ENCODE data around the gene TDRD3. TPM values are rescaled to one million over a fixed set of nuclear protein-coding genes. Genes with fewer than 3 reads are reported as not detected.

TDRD3 gene
- total RNA-seq, 2 donors from 2014 or later: 21.0 to 25.9 TPM

- DNase-seq: no peak
- Histone ChIP-seq H3K27ac (no peak overlapping the region), H3K36me3 (no peaks in the 10 kb centered on the region), H3K27me3 (no peaks in the 10 kb centered on the region), H3K9ac (ENCODE audit: low read depth in 2 of 2, low read length in 2 of 2) (no peak overlapping the region), H3K4me1 (no peaks in the 10 kb centered on the region), H3K9me3 (no peaks in the 10 kb centered on the region), H3K4me3 (no peak overlapping the region)
- no peak for TF ChIP-seq CTCF (IDR thresholded peaks at IDR 0.05)
- intact Hi-C loops (cut with DNase I): no loop called here
Observed at GRCh38 chr13:60352644-60353043, 44.4 kb upstream of the TDRD3 start.

- DNase-seq: no peak
- intact Hi-C loops (cut with DNase I): no loop called here
- Histone ChIP-seq H3K36me3 (no peaks in the 10 kb centered on the region), H3K27ac (no peak overlapping the region), H3K4me1 (no peaks in the 10 kb centered on the region), H3K9ac (ENCODE audit: low read depth in 2 of 2, low read length in 2 of 2) (no peak overlapping the region), H3K27me3 (no peaks in the 10 kb centered on the region), H3K9me3 (no peaks in the 10 kb centered on the region), H3K4me3 (no peak overlapping the region)
- TF ChIP-seq CTCF (IDR thresholded peaks at IDR 0.05): no peak
Observed at GRCh38 chr13:60355056-60355455, 42.0 kb upstream of the TDRD3 start.

GRCh38 chr13:60356970-60357369 is 40.0 kb upstream of the TDRD3 start:
- DNase-seq: no peak
- Histone ChIP-seq H3K27ac (no peak overlapping the region), H3K4me1 (no peaks in the 10 kb centered on the region), H3K4me3 (no peak overlapping the region), H3K36me3 (no peaks in the 10 kb centered on the region), H3K9me3 (no peaks in the 10 kb centered on the region), H3K27me3 (no peaks in the 10 kb centered on the region), H3K9ac (ENCODE audit: low read depth in 2 of 2, low read length in 2 of 2) (no peak overlapping the region)
- no peak for TF ChIP-seq CTCF (IDR thresholded peaks at IDR 0.05)
- intact Hi-C loops (cut with DNase I): no loop called here

GRCh38 chr13:60358453-60358852 is 38.6 kb upstream of the TDRD3 start:
- no peaks in the 10 kb centered on the region for H3K36me3 ChIP-seq
- H3K4me3 ChIP-seq: no peak overlapping the region
- intact Hi-C loops (cut with DNase I): no loop called here
- no peak for TF ChIP-seq CTCF (IDR thresholded peaks at IDR 0.05)
- no peak overlapping the region for H3K27ac ChIP-seq
- no peaks in the 10 kb centered on the region for H3K9me3 ChIP-seq
- DNase-seq: no peak
- H3K9ac ChIP-seq (ENCODE audit: low read depth in 2 of 2, low read length in 2 of 2): no peak overlapping the region
- H3K4me1 ChIP-seq: no peaks in the 10 kb centered on the region
- no peaks in the 10 kb centered on the region for H3K27me3 ChIP-seq

GRCh38 chr13:60363288-60363687 is 33.7 kb upstream of the TDRD3 start:
- Histone ChIP-seq H3K36me3 (no peaks in the 10 kb centered on the region), H3K27ac (no peak overlapping the region), H3K9me3 (no peaks in the 10 kb centered on the region), H3K27me3 (no peaks in the 10 kb centered on the region), H3K9ac (ENCODE audit: low read depth in 2 of 2, low read length in 2 of 2) (no peak overlapping the region), H3K4me1 (no peaks in the 10 kb centered on the region), H3K4me3 (no peak overlapping the region)
- no peak for TF ChIP-seq CTCF (IDR thresholded peaks at IDR 0.05)
- intact Hi-C loops (cut with DNase I): no loop called here
- DNase-seq: no peak

- intact Hi-C loops (cut with DNase I): no loop called here
- peak; percentile 28 for TF ChIP-seq CTCF (IDR thresholded peaks at IDR 0.05)
- H3K27ac ChIP-seq: no peak overlapping the region
- H3K4me1 ChIP-seq: no peaks in the 10 kb centered on the region
- no peak overlapping the region for H3K9ac ChIP-seq (ENCODE audit: low read depth in 2 of 2, low read length in 2 of 2)
- no peak for DNase-seq
- H3K4me3 ChIP-seq: no peak overlapping the region
- H3K27me3 ChIP-seq: no peaks in the 10 kb centered on the region
- no peaks in the 10 kb centered on the region for H3K9me3 ChIP-seq
- no peaks in the 10 kb centered on the region for H3K36me3 ChIP-seq
Observed at GRCh38 chr13:60369242-60369641, 27.8 kb upstream of the TDRD3 start.

All from colonic mucosa (tissue), 4 donors.